ENCODE measurements around the gene ST6GALNAC5.
A peak's percentile ranks its signal among the peaks of the same experiment; 100 is the strongest.

ST6GALNAC5 gene

GRCh38 chr1:76933847-76934815 lies 66.9 kb downstream of the ST6GALNAC5 start:
- TF ChIP-seq, protein P1, sequence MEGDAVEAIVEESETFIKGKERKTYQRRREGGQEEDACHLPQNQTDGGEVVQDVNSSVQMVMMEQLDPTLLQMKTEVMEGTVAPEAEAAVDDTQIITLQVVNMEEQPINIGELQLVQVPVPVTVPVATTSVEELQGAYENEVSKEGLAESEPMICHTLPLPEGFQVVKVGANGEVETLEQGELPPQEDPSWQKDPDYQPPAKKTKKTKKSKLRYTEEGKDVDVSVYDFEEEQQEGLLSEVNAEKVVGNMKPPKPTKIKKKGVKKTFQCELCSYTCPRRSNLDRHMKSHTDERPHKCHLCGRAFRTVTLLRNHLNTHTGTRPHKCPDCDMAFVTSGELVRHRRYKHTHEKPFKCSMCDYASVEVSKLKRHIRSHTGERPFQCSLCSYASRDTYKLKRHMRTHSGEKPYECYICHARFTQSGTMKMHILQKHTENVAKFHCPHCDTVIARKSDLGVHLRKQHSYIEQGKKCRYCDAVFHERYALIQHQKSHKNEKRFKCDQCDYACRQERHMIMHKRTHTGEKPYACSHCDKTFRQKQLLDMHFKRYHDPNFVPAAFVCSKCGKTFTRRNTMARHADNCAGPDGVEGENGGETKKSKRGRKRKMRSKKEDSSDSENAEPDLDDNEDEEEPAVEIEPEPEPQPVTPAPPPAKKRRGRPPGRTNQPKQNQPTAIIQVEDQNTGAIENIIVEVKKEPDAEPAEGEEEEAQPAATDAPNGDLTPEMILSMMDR (conservative IDR thresholded peaks at IDR 0.05; ENCODE audit: low read length), result no peak
- no peak overlapping the region for H3K4me3 ChIP-seq (ENCODE audit: low read length)
- no peak for DNase-seq (ENCODE audit: low read depth)

DNA sequence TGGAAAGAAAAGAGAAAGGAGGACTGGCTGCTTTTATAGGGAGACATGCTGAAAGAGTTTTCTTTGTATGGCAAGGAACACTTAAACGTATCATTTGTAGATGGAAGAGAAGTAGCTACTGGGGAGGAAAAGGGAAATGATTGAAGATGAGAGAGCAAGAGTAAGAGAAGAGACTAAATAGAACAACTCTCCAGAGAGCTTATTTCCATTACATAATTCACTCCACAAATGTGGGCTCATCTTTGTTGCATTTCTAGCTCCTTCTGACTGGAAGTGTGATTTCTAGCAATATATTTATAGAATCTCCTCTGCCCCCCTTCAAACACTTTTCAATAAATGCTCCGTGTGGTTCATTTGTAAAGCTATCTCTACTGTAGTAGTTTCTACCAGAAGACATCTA lies 71.0 kb downstream of the ST6GALNAC5 start:
- DNase-seq (ENCODE audit: low read depth), result no peak
- H3K4me3 ChIP-seq (ENCODE audit: low read length), result no peak overlapping the region
- TF ChIP-seq, protein P1 (conservative IDR thresholded peaks at IDR 0.05; ENCODE audit: low read length), result no peak

GRCh38 chr1:76939050-76939816 lies 72.0 kb downstream of the ST6GALNAC5 start:
- TF ChIP-seq, protein P1 (conservative IDR thresholded peaks at IDR 0.05; ENCODE audit: low read length), result no peak
- no peak overlapping the region for H3K4me3 ChIP-seq (ENCODE audit: low read length)
- peak; percentile 80 for DNase-seq (ENCODE audit: low read depth)

DNA sequence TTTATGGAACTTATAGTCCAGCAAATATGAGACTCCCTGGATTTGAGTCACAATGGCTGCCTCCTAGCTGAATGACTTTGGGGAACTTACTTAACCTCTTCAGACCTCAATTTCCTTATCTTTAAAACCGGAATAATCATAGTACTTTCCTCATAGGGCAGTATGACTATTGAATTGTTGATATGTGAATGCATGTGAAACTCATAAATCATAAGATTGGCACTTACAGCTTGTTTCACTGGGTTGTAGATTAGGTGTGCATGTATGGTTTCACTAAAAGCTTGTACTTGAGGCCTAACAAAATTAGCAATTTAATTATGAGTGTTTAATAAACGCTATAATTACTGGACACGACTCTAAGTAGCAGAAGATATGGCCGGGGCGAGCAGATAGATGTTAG lies 72.5 kb downstream of the ST6GALNAC5 start:
- H3K4me3 ChIP-seq (ENCODE audit: low read length), result no peak overlapping the region
- TF ChIP-seq, protein P1 (conservative IDR thresholded peaks at IDR 0.05; ENCODE audit: low read length), result no peak
- DNase-seq (ENCODE audit: low read depth), result no peak

- TF ChIP-seq, protein P1 (conservative IDR thresholded peaks at IDR 0.05; ENCODE audit: low read length), result no peak
These were observed 73.5 kb downstream of the ST6GALNAC5 start for GRCh38 chr1:76940571-76941335.

DNA sequence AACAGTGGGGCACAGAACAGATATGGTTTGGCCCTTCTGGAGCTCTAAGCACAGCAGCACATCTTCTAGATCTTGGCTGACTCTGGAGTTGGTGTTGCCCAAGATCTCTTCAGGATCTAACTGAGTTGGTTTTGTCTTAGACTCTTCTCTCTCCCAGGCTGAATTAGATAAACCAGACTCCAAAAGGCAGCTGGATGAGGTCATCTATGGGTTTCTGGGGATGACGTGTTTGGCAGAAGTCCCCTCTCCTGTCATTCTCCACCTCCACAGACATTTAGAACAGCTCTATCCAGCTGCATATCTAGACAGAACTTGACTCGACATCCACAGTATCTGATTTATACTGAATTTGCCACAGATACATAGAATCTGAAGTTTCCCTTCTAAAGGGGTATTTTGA lies 75.3 kb downstream of the ST6GALNAC5 start:
- no peak overlapping the region for H3K4me3 ChIP-seq (ENCODE audit: low read length)
- TF ChIP-seq, protein P1 (conservative IDR thresholded peaks at IDR 0.05; ENCODE audit: low read length), result no peak
- DNase-seq (ENCODE audit: low read depth), result peak; percentile 62

More at GRCh38 chr1:76940571-76941335, 73.5 kb downstream of the ST6GALNAC5 start:
- H3K4me3 ChIP-seq (ENCODE audit: low read length), result no peak overlapping the region
- DNase-seq (ENCODE audit: low read depth), result peak; percentile 50
